Measurements from ENCODE around the gene ABCA1.
"Not testable (repeated sequence)": the region's sequence is repeated elsewhere in the genome, so short reads cannot be mapped to it uniquely, and the experiment has no call there.

The ABCA1 gene

GRCh38 chr9:104948277-104948676 lies 20.3 kb upstream of the ABCA1 start:
- H3K4me3 ChIP-seq (ENCODE audit: low read depth, low read length) = no peak overlapping the region
- no peak for TF ChIP-seq CTCF (IDR thresholded peaks at IDR 0.05; ENCODE audit: control insufficient read depth, extremely low read depth, insufficient read depth)
- no peak for DNase-seq (ENCODE audit: low read depth)

- DNase-seq (ENCODE audit: low read depth) = no peak
- TF ChIP-seq CTCF (IDR thresholded peaks at IDR 0.05; ENCODE audit: control insufficient read depth, extremely low read depth, insufficient read depth) = no peak
- no peak overlapping the region for H3K4me3 ChIP-seq (ENCODE audit: low read depth, low read length)
Observed at GRCh38 chr9:104944871-104945270, 16.9 kb upstream of the ABCA1 start.

GRCh38 chr9:104944356-104944755 lies 16.4 kb upstream of the ABCA1 start:
- no peak for TF ChIP-seq CTCF (IDR thresholded peaks at IDR 0.05; ENCODE audit: control insufficient read depth, extremely low read depth, insufficient read depth)
- DNase-seq (ENCODE audit: low read depth) = no peak
- no peak overlapping the region for H3K4me3 ChIP-seq (ENCODE audit: low read depth, low read length)

GRCh38 chr9:104941597-104941996 lies 13.6 kb upstream of the ABCA1 start:
- no peak for TF ChIP-seq CTCF (IDR thresholded peaks at IDR 0.05; ENCODE audit: control insufficient read depth, extremely low read depth, insufficient read depth)
- H3K4me3 ChIP-seq (ENCODE audit: low read depth, low read length) = no peak overlapping the region
- no peak for DNase-seq (ENCODE audit: low read depth)

GRCh38 chr9:104936291-104936690 lies 8.3 kb upstream of the ABCA1 start:
- DNase-seq (ENCODE audit: low read depth) = no peak
- no peak overlapping the region for H3K4me3 ChIP-seq (ENCODE audit: low read depth, low read length)
- no peak for TF ChIP-seq CTCF (IDR thresholded peaks at IDR 0.05; ENCODE audit: control insufficient read depth, extremely low read depth, insufficient read depth)

GRCh38 chr9:104935501-104935810 lies 7.5 kb upstream of the ABCA1 start:
- DNase-seq (ENCODE audit: low read depth); H3K4me3 ChIP-seq (ENCODE audit: low read depth, low read length): not testable (repeated sequence)

- no peak for TF ChIP-seq CTCF (IDR thresholded peaks at IDR 0.05; ENCODE audit: control insufficient read depth, extremely low read depth, insufficient read depth)
- no peak overlapping the region for H3K4me3 ChIP-seq (ENCODE audit: low read depth, low read length)
- DNase-seq (ENCODE audit: low read depth) = no peak
Observed at GRCh38 chr9:104934691-104935500, 6.9 kb upstream of the ABCA1 start.

- not testable (repeated sequence) for H3K4me3 ChIP-seq (ENCODE audit: low read depth, low read length); DNase-seq (ENCODE audit: low read depth)
Observed at GRCh38 chr9:104933091-104933490, 5.1 kb upstream of the ABCA1 start.
